Stimulated activated CD8-positive, alpha-beta memory T cell treated with anti-CD3 and anti-CD28 coated beads, Interleukin-12 subunit alpha, Interleukin-12 subunit beta, amount 100 ng/mL, for 1 hour (primary cell): ENCODE results near the gene CRISPLD2.
"Not testable (repeated sequence)": the region's sequence is repeated elsewhere in the genome, so short reads cannot be mapped to it uniquely, and the experiment has no call there.

ENCODE experiments used
- DNase-seq: peaks from one replicate; pipeline ENCODE4 v3.0.0-alpha.2; 2020; ENCODE audit warnings: low read depth

The CRISPLD2 gene

DNA sequence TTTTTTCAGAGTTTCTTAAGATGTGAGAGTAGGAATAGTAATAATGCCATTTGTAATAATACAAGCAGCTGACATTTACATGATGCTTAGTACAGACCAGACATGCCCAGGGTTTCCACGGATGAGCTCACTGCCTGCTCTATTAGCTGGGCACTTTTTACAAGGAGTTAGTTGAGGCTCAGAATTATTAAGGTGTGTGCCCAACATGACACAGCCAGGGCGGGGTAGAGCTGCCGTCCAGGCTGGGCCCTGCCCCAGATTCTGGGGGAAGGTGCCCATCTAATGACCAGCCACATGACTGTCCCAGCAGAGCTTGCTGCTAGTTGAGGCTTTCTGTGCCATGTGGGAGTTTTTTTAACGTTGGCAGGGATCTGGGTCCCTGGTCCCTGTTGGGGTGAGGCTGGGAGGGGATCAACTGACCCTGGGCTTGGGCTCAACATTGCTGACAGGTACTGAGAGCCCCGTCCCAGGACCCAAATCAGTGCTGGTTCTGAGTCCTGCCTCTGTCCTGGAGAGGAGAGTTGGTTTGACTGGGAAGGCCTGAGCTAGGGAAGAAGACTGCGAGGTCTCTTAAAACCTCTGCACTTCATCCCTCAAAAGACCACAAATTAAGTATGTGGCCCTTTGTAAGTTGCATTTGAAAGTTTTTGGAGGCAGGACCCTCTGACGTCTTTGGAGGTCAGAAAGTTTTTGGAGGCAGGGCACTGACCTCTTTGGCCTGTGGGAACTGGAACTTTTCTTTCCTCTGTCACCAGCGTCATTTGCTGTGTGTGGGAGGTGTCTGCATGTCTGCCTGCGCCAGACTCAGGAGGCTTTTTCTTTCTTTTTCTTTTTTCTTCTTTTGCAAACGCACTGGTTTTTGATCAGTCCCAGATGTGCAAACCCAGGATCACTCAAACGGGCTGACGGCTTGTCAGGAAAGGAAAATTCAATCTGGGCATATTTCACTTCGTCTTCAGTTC is 2.2 kb downstream of the CRISPLD2 start:
- DNase-seq, result no peak

DNA sequence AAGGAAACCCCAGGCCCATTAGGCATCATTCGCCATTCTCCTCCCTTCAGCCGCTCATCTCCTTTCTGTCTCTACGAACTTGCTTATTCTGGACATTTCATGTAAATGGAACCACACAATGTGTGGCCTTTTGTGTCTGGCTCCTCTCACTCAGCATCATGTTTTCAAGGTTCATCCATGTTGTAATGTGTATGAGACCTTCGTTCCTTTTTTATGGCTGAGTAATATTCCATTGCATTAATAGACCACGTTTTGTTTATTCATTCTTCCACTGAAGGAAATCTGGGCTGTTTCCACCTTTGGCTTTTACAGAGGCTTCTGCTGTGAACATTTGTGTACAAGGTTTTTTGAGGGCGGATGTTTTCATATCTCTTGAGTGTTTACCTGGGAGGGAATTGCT is 3.2 kb downstream of the CRISPLD2 start:
- no peak for DNase-seq

DNA sequence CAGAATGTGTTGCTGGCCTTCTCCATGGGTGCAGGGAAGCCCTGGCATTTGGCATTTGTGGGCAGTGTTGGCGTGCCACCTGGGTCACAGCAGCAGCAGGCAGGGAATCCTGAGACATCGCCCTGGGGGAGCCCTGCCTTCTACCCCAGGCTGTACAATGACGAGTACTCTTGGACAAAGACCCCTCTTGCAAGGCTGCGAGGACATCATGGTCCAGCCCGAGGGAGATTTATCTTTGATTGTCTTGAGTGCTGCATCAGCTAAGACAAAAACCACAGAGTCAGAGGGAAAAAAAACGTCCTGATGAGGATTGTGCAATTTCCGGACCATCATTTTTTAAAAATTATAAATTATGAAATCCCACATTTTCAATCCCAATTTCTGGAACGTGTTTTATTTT is 3.7 kb downstream of the CRISPLD2 start:
- no peak for DNase-seq

DNA sequence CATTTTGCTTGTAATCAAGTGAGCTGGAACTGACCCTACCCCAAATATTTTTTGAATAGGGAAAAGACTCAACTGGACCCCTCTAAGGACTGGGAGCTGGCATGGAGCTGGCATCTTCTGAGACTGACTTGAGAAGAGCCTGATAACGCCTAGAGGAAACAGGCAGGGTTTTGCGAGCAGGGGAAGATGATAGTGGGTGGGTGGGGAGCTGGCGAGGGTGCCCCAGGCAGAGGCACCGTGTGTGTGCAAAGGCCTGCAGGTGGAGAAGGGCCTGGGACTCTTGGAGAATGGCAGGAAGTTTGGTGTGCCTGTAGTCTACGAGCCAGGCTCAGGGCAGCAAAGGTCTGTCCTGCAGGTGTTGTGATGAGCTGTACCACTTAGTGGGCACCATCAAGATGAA is 4.1 kb downstream of the CRISPLD2 start:
- no peak for DNase-seq

DNA sequence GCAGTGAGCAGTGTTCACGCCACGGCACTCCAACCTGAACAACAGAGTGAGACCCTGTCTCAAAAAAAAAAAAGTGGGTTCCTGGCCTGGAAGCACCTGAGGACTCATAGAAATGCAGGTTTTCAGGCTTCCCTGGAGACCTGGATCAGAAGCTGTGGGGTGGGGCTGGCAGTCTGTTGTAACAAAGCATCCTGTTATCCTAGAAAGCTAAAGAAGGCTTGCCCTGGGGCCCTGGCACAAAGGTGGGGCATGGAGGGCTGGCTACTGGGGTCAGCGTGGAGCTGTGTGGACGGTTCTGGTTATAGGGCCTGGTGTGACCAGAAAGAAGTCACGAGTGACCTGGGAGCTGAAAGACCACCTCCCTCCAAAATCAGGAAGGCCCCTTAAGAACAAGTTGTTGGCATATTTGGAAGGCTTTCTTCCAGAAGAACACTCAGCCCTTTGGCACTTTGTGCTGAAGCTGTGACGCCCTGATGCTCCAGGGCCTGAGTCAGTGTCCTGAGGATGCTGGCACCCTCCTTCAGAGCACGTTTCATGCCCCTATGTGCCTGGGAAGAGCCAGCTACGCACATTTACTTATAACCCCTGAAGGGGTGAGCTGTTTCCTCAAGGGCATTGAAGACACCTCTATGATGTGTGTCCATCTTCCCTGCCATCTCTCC is 6.2 kb downstream of the CRISPLD2 start:
- DNase-seq, result no peak

DNA sequence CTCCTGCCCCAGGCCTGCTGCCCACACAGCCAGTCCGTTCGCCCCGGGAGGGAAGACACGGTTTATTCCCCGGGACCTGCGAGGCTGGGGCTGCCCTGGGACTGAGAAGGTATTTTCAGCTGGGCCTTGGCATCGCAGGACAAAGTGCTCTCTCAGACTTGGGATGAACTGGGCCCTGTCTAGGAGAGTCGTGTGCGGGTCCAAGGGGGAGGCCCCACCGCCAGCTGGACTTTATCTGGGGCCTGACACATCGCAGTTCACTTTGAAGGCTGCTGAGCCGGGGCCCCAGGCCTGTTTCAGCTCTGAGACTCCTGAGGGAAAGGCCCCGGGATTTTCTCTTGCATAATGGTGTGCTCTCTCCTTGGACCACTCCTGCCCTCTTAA is 6.8 kb downstream of the CRISPLD2 start:
- DNase-seq, result no peak

DNA sequence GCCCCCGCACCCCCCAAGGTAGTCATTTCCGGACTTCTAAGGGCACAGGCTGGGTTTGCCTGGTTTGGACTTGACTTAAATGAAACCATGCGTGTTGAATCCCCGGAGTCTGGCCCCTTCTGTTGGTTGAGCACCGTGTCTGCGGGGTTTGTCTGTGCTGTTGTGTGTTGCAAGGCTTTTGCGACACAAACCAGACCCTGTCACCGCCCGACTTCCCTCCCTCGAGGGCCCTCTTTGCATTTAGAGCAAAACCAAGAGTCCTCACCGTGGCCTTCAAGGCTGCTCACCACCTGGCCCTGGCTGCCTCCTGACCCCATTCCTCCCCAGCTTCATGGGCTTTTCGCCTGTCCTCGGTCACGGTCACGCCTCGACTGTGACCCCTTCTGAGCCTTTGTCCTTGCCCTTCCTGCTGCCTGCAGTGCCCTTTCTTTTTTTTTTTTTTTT is 7.4 kb downstream of the CRISPLD2 start:
- DNase-seq, result no peak

DNA sequence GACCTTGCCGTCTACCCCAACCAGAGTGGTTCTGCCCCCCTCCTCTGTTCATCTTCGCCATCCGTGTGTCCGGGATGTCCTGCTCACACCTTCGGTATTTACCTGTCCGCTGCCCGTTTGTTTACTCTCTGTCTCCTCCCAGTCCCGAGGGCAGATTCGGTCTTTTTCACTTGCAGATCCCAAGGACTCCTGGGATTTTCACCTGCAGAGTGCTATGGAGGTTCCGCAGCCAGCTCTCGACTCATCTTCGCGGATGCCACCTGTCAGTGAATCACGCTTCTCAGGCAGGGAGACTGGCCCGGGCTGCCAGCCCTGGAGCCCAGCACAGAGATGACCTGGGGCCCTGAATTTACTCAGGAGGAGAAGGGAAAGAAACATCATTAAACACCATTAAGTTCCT is 8.1 kb downstream of the CRISPLD2 start:
- no peak for DNase-seq

DNA sequence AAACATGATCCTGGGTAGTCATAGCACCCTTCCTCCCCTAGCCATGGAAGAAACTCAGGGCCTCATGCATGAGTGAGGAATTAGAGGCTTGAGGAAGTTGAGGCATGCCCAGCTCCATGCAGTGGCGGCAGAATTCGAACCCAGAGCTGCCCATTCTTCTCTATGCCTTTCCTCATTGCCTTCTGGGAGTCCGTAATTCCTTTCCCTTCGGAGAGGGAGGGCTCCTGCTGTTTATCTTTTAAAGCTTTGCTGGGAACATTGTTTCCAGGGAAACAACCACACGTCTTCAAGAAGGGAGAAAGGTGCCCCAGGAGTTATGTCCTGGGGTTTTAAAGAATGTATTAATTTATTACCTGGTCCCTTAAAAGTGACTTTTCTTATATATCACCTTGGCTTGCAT is 8.5 kb downstream of the CRISPLD2 start:
- DNase-seq, result no peak

DNA sequence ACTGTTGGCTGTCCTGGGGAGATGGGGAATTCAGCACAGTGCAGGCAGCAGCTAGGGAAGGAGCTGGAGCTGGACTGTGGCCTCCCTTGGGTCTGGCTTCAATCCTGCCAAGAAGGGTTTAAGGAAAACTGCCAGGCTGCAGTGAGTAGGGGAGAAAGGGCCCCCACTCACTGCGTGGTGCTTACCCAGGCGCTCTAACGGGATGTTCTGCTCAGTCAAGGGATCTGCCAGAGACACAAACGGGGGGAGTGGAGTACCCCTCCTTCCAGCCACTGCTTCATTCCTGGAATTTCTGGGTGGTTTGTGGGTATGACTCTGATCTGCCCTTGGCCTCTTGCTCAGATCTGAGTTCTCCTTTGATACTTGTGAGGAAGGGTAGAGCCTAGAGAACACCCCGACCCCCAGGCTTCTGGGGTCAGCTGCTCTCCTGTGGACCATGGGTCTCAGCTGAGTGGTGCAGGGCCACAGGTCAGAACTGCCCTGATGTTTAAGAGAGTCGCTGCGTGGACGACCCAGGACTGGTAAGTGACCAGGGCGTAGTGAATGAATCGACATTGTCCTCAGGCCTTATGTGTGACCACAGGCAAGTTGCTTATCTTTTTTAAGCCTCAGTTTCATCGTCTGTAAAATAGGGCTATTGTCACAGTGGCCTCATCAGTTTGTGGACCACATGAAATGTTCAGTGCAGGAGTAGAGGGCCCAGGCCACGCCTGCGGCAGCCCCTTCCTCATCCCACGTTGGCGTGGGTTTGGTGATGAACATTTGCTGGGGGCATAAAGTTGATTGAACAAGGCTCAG is 9.6 kb downstream of the CRISPLD2 start:
- DNase-seq, result no peak

DNA sequence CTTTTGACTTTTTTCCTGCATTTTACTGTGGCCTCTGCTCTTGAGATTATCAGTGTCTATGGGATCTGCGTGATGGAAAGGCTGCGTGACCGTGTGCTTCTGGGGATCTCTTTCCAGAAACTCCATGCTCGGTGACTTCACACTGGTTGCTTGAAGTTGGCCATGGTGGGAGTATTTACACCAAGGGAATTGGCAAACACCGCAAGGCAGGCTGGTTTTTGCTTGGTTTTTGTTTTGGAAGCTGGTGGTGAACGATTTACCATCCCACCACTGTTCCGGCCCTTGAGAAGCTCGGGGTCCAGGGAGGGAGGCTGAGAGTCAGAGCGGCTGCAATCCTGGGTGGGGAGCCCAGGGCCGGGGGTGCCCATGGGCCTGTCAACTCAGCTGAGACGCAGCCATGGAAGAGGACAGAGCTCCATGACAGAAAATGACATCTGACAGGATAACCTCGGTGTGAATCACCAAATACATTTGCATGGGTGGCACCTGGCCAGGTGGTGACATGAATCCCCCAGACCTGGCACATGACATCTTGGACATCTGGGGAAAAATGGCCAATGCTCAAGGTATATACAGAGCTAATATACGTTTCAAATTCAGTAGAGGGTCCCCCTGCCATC is 11.1 kb downstream of the CRISPLD2 start:
- no peak for DNase-seq

DNA sequence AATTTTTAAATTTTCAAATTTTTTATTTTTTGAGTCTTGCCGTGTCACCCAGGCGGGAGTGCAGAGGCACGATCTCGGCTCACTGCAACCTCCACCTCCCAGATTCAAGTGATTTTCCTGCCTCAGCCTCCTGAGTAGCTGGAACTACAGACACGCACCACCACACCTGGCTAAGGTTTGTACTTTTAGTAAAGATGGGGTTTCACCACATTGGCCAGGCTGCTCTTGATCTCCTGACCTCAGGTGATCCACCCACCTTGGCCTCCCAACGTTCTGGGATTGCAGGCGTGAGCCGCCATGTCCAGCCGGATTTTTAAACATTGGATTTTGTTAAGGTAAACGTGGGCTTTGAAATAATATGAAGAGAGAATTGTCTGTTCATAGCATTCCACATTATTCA is 11.9 kb downstream of the CRISPLD2 start:
- DNase-seq, result not testable (repeated sequence)

DNA sequence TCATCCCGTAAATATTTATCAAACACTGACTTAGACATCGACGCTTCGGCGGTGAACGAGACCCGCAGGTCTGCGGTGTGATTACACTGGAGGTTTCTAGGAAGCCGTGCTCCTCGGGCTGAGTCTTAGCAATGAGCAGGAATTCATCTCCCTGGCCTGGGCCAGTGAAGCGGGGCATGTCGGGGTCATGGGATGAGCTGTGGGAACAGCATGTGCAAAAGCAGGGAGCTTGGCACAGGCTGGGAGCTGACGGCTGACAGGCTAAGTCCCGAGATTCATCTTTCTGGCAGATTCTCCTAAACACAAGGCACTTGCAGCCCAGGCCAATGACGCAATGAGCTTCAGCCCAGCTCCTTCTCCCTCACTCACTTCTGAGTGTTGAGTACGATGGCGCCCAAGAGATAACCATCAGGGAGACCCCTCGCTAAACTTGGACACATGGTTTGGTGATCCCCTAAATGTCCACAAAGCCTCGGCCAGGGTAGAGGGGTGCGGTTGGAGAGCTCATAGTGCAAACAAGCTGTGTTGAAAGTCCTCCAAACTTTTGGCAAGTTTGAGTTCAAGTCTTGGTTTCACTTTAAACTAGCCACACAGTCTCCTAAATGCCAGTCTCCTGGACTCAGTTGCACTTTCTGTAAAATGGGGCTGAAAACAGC is 12.8 kb downstream of the CRISPLD2 start:
- DNase-seq, result no peak

DNA sequence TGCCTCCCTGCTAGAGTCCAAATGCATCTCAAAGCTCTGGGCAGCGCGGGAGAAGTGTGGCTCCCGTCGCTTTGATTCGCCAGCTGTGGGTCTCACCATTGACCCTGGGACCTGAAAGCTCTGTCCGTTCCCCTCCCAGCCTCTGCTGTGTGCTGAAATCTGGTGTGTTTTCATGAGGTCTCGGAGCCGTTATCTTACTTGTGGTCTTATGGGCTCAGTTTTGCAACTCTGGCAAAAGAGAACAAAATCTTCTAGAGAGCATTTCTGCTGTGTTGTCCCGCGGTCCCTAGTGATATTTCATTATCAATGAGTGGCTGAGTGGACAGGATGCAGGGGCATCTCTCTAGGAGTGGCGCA is 13.3 kb downstream of the CRISPLD2 start:
- no peak for DNase-seq

DNA sequence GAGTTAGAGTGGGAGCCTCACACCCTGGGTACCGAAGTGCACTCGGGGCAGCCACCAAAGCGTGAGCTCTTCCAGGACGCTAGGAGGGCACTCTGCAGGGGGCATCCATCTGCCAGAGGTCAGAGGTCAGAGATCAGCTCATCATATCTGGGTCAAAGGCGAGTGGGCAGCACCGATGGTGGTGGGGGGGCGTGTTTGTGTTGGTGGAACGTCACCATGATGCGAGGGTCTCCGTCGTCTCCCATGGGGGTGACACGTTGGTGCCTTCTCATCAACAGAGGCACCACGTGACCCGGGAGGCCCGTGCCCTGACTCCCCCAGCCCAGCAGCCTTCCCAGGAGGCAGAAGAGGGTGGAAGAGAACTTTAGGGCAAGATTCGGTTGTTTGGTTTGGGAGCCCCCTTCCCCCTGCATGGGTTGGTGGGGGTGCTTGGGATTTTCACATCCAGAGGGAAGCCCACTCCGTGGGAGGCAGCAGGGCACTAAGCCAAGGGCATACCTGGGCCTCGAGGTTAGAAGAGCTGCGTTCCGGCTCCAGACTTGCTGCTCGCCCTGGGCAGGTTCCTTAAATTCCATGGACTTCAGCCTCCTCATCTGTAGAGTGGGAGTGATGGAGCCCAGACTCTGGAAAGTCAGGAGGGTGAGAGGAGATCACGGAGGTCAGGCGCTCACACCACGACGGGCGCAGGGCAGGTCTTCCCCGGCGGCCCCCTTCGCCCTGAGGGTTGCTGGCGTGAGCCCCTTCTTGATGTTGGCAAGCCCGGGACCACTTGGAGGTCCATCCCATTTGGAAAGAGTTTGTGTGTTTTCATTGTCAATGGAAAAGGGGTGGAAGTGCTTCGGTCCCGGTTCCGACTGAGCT is 14.0 kb downstream of the CRISPLD2 start:
- DNase-seq, result no peak

DNA sequence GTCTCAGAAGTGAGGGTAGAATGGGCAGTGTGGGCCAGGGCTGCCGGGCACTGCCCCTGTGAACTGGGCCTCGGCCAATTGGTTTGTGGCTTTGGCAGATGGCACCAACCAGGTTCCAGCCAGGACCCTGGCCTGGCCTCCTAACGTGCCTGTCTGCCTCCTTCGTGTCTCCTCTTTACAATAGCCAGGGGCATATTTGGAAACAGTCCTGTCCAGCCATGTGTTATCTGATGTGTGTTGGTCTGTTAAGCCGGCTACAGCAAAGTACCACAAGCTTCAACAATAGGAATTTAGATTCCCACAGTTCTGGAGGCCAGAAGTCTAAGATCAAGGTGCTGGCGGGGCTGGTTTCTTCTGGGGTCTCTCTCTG is 14.6 kb downstream of the CRISPLD2 start:
- DNase-seq, result no peak

DNA sequence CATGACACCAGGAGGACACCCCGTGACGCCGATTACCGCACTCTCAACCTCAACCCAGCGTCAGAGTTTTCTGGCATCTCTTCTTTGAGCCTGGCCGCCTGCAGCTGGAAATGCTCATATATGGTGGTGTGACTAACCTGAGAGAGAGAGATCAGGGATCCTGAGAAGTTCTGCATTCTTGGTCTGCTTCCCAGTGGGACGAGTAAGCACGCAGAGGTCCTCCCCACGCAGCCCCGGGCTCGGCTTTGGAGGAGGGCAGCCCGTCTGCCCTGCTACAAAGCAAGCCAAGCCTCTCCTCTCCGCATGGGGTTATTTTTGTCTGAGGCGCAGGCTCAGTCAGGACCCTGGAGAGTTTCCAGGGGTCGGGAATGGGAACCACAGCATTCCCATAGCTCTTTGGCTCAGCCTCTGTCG is 16.5 kb downstream of the CRISPLD2 start:
- no peak for DNase-seq

DNA sequence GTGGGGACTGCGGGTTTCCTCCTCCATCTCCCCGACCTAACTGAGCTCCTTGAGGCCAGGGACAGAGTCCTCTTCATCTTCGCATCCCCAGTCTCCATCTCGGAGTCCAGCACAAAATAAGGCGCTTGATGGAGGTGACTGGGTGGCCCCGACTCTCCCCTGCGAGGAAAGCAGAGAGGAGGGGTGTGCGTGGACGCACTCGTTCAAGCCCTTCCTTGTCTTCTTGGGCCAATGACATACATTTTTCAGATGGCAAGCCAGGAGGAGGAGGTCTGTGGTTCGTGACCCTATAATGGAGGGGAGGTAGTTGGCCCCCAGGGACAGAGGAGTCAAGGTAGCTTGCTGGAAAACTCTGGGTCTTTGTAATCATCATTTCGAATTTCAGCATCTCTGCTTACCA is 17.2 kb downstream of the CRISPLD2 start:
- DNase-seq, result no peak

DNA sequence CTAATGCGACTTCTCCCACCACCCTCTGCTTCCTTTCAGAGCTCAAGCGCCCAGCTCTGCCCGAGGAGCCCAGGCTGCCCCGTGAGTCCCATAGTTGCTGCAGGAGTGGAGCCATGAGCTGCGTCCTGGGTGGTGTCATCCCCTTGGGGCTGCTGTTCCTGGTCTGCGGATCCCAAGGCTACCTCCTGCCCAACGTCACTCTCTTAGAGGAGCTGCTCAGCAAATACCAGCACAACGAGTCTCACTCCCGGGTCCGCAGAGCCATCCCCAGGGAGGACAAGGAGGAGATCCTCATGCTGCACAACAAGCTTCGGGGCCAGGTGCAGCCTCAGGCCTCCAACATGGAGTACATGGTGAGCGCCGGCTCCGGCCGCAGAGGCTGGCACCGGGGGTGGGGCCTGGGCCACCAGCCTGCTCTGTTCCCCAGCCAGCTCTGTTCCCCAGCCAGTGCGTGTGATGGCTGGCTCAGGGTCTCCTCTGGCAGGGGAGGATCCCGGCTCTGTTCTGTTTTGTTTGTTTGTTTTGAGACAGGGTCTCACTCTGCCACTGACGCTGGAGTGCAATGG is 18.7 kb downstream of the CRISPLD2 start:
- no peak for DNase-seq

DNA sequence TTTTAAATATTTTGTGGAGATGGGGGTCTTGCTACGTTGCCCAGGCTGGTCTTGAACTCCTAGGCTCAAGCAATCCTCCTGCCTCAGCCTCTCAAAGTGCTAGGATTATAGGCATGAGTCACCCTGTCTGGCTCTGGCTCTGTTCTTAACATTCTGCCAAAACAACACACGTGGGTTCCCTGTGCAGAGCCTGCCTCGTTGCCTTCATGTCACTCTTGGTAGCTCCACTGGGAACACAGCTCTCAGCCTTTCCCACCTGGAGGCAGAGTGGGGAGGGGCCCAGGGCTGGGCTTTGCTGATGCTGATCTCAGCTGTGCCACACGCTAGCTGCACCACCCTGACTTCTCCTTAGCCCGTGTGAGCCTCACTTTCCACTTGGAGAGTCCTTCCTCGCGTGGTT is 19.3 kb downstream of the CRISPLD2 start:
- no peak for DNase-seq
